VCaP (cell line): Measurements from ENCODE around the gene SEC31B.

ENCODE experiments used
- H3K27ac ChIP-seq: fragments of 450-650 bp; 2 replicates; pipeline ENCODE4 v1.5.1; 2017
- TF ChIP-seq, protein P1 (sequence below): fragments of 450-650 bp; conservative IDR thresholded peaks from 2 replicates; pipeline ENCODE4 v1.5.1; 2017; ENCODE audit warnings: mild to moderate bottlenecking, moderate library complexity

Gene SEC31B

GRCh38 chr10:100562008-100562672 is 42.5 kb upstream of the SEC31B start:
- TF ChIP-seq, protein P1, sequence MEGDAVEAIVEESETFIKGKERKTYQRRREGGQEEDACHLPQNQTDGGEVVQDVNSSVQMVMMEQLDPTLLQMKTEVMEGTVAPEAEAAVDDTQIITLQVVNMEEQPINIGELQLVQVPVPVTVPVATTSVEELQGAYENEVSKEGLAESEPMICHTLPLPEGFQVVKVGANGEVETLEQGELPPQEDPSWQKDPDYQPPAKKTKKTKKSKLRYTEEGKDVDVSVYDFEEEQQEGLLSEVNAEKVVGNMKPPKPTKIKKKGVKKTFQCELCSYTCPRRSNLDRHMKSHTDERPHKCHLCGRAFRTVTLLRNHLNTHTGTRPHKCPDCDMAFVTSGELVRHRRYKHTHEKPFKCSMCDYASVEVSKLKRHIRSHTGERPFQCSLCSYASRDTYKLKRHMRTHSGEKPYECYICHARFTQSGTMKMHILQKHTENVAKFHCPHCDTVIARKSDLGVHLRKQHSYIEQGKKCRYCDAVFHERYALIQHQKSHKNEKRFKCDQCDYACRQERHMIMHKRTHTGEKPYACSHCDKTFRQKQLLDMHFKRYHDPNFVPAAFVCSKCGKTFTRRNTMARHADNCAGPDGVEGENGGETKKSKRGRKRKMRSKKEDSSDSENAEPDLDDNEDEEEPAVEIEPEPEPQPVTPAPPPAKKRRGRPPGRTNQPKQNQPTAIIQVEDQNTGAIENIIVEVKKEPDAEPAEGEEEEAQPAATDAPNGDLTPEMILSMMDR: peak; percentile 100

GRCh38 chr10:100561005-100561404 is 41.3 kb upstream of the SEC31B start:
- no peak overlapping the region for H3K27ac ChIP-seq
- TF ChIP-seq, protein P1: no peak

More at GRCh38 chr10:100562008-100562672, 42.5 kb upstream of the SEC31B start:
- no peak overlapping the region for H3K27ac ChIP-seq

- TF ChIP-seq, protein P1: no peak
- H3K27ac ChIP-seq: no peak overlapping the region
These were observed 40.6 kb upstream of the SEC31B start for GRCh38 chr10:100560248-100560647.

DNA sequence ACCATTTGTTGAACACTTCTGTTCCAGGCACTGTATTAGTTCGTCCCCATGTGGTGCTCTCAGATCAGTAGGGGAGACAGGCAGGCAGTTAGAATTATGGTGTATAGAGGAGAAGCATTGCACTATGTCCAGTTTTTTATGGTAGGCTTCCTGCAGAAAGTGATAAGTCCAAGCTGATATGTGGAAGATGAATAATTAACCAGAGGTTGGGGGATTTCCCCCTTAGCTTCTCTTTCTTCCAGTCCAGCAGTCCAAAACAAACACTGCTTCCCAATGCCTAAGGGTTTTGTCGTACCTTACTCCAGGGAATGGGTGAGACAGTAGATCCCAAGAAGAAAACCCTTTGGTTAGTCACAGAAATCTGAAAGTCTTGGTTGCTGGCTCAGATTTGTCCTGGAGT is 35.2 kb upstream of the SEC31B start:
- TF ChIP-seq, protein P1: no peak
- no peak overlapping the region for H3K27ac ChIP-seq

GRCh38 chr10:100553929-100554328 is 34.3 kb upstream of the SEC31B start:
- TF ChIP-seq, protein P1: no peak
- H3K27ac ChIP-seq: no peak overlapping the region

- no peak overlapping the region for H3K27ac ChIP-seq
- TF ChIP-seq, protein P1: no peak
These were observed 32.1 kb upstream of the SEC31B start for GRCh38 chr10:100551738-100552137.

DNA sequence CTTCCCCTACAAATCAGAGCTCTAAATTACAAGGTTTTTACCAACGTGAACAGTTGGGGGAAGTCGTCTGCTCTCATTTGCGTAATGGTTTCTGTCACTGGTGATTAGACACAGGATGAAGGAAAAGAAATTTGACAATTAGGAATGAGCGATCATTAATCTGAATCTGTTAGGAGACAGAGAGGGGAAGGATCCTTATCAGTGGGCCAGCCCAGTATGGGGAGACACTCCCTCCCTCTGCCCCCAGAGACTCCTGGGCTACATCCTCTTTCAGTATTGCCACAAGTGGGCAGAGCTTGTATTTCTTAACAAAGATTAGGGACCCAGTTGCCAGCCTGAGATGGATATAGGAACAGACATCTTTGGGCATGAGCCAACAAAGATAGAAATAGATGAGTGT is 31.5 kb upstream of the SEC31B start:
- TF ChIP-seq, protein P1: no peak
- no peak overlapping the region for H3K27ac ChIP-seq
